WTC11 (cell line): Measurements from ENCODE around the gene ACY1. TPM values are rescaled to one million over a fixed set of nuclear protein-coding genes. Genes with fewer than 3 reads are reported as not detected.

Experiments
- ATAC-seq: fragments of 200-7000 bp; cut with Tn5 transposase; 2 replicates; pipeline ENCODE4 v1.10.0; 2021; ENCODE audit warnings: mild to moderate bottlenecking, moderate library complexity
- CTCF ChIA-PET: fragments of 300-600 bp; sonication (Branson Sonifier 250); formaldehyde crosslinking; loops from one replicate; lab custom pipeline; 2021; ENCODE audit warnings: antibody characterized with exemption; lab: Charles Lee
- POLR2A ChIA-PET: fragments of 350-600 bp; sonication (Branson Sonifier 250); formaldehyde crosslinking; loops from one replicate; lab custom pipeline; 2021; ENCODE audit warnings: antibody characterized with exemption; lab: Charles Lee
- DNase-seq: peaks from one replicate; pipeline ENCODE4 v3.0.0; 2021; ENCODE audit warnings: low spot score
- H3K27ac Mint-ChIP-seq: 2 replicates; pipeline ENCODE4 v1.8.0; 2021; ENCODE audit warnings: mixed read lengths
- H3K27me3 Mint-ChIP-seq: 2 replicates; pipeline ENCODE4 v1.8.0; 2021; ENCODE audit warnings: low read depth, mild to moderate bottlenecking, moderate library complexity, mixed read lengths
- H3K36me3 Mint-ChIP-seq: 2 replicates; pipeline ENCODE4 v1.8.0; 2021; ENCODE audit warnings: mixed read lengths
- H3K4me1 Mint-ChIP-seq: 2 replicates; pipeline ENCODE4 v1.8.0; 2022; ENCODE audit warnings: mixed read lengths
- H3K4me3 Mint-ChIP-seq: 2 replicates; pipeline ENCODE4 v1.8.0; 2021; ENCODE audit warnings: mild to moderate bottlenecking, moderate library complexity, mixed read lengths
- H3K9me3 Mint-ChIP-seq: 2 replicates; pipeline ENCODE4 v1.8.0; 2021; ENCODE audit warnings: mixed read lengths
- CBFB ChIP-seq: sonication (generic); formaldehyde crosslinking; IDR thresholded peaks from 2 replicates; pipeline ENCODE4 v1.8.1; 2022; ENCODE audit warnings: mild to moderate bottlenecking, low read depth, missing genetic modification reagents
- GABPB1 ChIP-seq: sonication (generic); formaldehyde crosslinking; IDR thresholded peaks from 2 replicates; pipeline ENCODE4 v1.8.1; 2023; ENCODE audit warnings: mild to moderate bottlenecking, missing genetic modification reagents
- GTF2I ChIP-seq: fragments of 250-450 bp; sonication (Bioruptor Pico); conservative IDR thresholded peaks from 2 replicates; pipeline ENCODE4 v1.4.0; 2021; ENCODE audit warnings: mild to moderate bottlenecking
- IRF2 ChIP-seq: sonication (generic); formaldehyde crosslinking; IDR thresholded peaks from 2 replicates; pipeline ENCODE4 v1.8.0; 2022; ENCODE audit warnings: low read depth, missing genetic modification reagents, borderline replicate concordance
- MXD4 ChIP-seq: fragments of 250-450 bp; sonication (Bioruptor Pico); IDR thresholded peaks from 2 replicates; pipeline ENCODE4 v1.8.0; 2021; ENCODE audit warnings: mild to moderate bottlenecking, moderate library complexity, borderline replicate concordance
- NFYB ChIP-seq: sonication (generic); formaldehyde crosslinking; conservative IDR thresholded peaks from 2 replicates; pipeline ENCODE4 v1.8.0; 2022; ENCODE audit warnings: low read depth, missing genetic modification reagents
- NR2C2 ChIP-seq: sonication (generic); formaldehyde crosslinking; IDR thresholded peaks from 2 replicates; pipeline ENCODE4 v1.8.0; 2022; ENCODE audit warnings: mild to moderate bottlenecking, missing genetic modification reagents
- RORB ChIP-seq: fragments of 250-450 bp; sonication (Bioruptor Pico); IDR thresholded peaks from 2 replicates; pipeline ENCODE4 v1.9.0; 2021; ENCODE audit warnings: mild to moderate bottlenecking
- SOX15 ChIP-seq: fragments of 250-450 bp; sonication (Bioruptor Pico); IDR thresholded peaks from 2 replicates; pipeline ENCODE4 v1.9.0; 2021; ENCODE audit warnings: mild to moderate bottlenecking
- TEAD1 ChIP-seq: sonication (generic); formaldehyde crosslinking; IDR thresholded peaks from 2 replicates; pipeline ENCODE4 v1.8.0; 2022; ENCODE audit warnings: mild to moderate bottlenecking, missing genetic modification reagents
- ZNF219 ChIP-seq: sonication (generic); formaldehyde crosslinking; IDR thresholded peaks from 2 replicates; pipeline ENCODE4 v1.8.0; 2023; ENCODE audit warnings: missing genetic modification reagents, mild to moderate bottlenecking, borderline replicate concordance
- ZNF263 ChIP-seq: sonication (generic); formaldehyde crosslinking; IDR thresholded peaks from 2 replicates; pipeline ENCODE4 v1.8.1; 2022; ENCODE audit warnings: low read depth, mild to moderate bottlenecking, moderate library complexity, missing genetic modification reagents
- ZNF416 ChIP-seq: fragments of 250-450 bp; sonication (Bioruptor Pico); IDR thresholded peaks from 2 replicates; pipeline ENCODE4 v1.9.0; 2021; ENCODE audit warnings: mild to moderate bottlenecking, inconsistent platforms
- total RNA-seq: library from RNA; stranded (reverse); gene quantifications from 3 replicates; pipeline ENCODE4 v1.2.3, GENCODE V29; 2021
- TF ChIP-seq, protein P1 (sequence below): sonication (generic); formaldehyde crosslinking; conservative IDR thresholded peaks from 2 replicates; pipeline ENCODE4 v1.8.1; 2023; ENCODE audit warnings: mild to moderate bottlenecking, low read depth, missing genetic modification reagents, moderate library complexity
- TF ChIP-seq, protein P2 (sequence below): sonication (generic); formaldehyde crosslinking; IDR thresholded peaks from 2 replicates; pipeline ENCODE4 v1.8.0; 2023; ENCODE audit warnings: missing genetic modification reagents, mild to moderate bottlenecking, borderline replicate concordance
- TF ChIP-seq, protein P3 (sequence below): sonication (generic); formaldehyde crosslinking; IDR thresholded peaks from 2 replicates; pipeline ENCODE4 v1.8.0; 2022; ENCODE audit warnings: mild to moderate bottlenecking, missing genetic modification reagents
- TF ChIP-seq, protein P4 (sequence below): sonication (generic); formaldehyde crosslinking; IDR thresholded peaks from 2 replicates; pipeline ENCODE4 v1.8.1; 2023; ENCODE audit warnings: mild to moderate bottlenecking, missing genetic modification reagents

Gene ACY1
- total RNA-seq, 1 experiment from 2014 or later: 53.8 TPM

DNA sequence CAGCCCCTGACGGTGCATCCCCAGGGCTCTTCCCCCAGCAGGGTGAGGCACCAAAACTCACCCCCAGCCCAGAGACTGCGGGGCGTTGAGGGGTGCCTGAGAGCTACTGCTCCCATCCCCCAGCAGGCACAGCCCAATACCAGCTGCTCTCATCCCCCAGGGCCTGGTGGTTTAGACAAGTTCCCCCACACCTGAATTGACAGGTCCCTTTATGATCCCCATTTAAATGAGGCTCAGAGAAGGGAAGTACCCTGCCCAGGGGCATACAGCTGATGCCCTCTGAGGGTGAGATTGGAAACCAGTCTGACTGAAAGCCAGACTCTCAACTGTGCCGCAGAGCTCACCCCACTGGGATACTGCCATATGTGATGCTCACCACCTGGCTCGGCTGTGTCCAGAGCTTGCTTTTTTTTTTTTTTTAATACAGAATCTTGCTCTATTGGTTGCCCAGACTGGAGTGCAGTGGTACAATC, 52.9 kb downstream of the ACY1 start (continued):
- TF ChIP-seq, protein P1, sequence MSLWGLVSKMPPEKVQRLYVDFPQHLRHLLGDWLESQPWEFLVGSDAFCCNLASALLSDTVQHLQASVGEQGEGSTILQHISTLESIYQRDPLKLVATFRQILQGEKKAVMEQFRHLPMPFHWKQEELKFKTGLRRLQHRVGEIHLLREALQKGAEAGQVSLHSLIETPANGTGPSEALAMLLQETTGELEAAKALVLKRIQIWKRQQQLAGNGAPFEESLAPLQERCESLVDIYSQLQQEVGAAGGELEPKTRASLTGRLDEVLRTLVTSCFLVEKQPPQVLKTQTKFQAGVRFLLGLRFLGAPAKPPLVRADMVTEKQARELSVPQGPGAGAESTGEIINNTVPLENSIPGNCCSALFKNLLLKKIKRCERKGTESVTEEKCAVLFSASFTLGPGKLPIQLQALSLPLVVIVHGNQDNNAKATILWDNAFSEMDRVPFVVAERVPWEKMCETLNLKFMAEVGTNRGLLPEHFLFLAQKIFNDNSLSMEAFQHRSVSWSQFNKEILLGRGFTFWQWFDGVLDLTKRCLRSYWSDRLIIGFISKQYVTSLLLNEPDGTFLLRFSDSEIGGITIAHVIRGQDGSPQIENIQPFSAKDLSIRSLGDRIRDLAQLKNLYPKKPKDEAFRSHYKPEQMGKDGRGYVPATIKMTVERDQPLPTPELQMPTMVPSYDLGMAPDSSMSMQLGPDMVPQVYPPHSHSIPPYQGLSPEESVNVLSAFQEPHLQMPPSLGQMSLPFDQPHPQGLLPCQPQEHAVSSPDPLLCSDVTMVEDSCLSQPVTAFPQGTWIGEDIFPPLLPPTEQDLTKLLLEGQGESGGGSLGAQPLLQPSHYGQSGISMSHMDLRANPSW (CRISPR knock-in tag): no peak
- TF ChIP-seq GTF2I (CRISPR knock-in tag) (no peak), NR2C2 (CRISPR knock-in tag) (no peak), ZNF416 (no peak)

DNA sequence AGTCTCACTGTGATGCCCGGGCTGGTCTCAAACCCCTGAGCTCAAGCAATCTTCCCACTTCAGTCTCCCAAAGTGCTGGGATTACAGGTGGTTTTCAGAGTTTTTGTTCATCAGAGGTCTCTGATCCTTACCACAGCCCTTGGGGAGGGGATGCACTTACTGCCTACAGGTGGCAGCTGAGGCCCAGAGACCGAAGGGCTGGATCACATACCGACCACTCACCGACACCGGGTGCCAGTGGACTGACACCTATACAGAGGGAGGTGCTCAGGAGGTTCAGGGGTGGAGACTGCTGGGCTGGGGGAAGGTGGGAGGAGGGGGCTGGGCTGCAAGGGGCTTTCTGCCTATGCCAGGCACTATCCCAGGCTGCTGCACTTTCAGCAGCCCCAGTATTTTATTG, 53.5 kb downstream of the ACY1 start:
- ATAC-seq (peak; percentile 88), DNase-seq (peak; percentile 56)
- CTCF ChIA-PET: interaction anchor here (0.5 to 8.0 kb wide), 21 partner anchors 8 to 409 kb away, joined by 3 to 115 read pairs (median 4); partner anchors contain the start of genes DUSP7, PARP3 and RRP9
- Mint-ChIP-seq H3K27me3 (no peaks in the 10 kb centered on the region), H3K4me1 (peaks cover 7% of the 10 kb centered on the region; the same call in 1 of the 2 replicates), H3K9me3 (no peaks in the 10 kb centered on the region), H3K27ac (no peak overlapping the region), H3K36me3 (no peaks in the 10 kb centered on the region), H3K4me3 (no peak overlapping the region)
- POLR2A ChIA-PET: interaction anchor here (0.5 to 1.2 kb wide), 3 partner anchors 19 to 247 kb away, joined by 3 to 6 read pairs (median 3); partner anchors contain the start of gene DUSP7
- TF ChIP-seq, protein P2, sequence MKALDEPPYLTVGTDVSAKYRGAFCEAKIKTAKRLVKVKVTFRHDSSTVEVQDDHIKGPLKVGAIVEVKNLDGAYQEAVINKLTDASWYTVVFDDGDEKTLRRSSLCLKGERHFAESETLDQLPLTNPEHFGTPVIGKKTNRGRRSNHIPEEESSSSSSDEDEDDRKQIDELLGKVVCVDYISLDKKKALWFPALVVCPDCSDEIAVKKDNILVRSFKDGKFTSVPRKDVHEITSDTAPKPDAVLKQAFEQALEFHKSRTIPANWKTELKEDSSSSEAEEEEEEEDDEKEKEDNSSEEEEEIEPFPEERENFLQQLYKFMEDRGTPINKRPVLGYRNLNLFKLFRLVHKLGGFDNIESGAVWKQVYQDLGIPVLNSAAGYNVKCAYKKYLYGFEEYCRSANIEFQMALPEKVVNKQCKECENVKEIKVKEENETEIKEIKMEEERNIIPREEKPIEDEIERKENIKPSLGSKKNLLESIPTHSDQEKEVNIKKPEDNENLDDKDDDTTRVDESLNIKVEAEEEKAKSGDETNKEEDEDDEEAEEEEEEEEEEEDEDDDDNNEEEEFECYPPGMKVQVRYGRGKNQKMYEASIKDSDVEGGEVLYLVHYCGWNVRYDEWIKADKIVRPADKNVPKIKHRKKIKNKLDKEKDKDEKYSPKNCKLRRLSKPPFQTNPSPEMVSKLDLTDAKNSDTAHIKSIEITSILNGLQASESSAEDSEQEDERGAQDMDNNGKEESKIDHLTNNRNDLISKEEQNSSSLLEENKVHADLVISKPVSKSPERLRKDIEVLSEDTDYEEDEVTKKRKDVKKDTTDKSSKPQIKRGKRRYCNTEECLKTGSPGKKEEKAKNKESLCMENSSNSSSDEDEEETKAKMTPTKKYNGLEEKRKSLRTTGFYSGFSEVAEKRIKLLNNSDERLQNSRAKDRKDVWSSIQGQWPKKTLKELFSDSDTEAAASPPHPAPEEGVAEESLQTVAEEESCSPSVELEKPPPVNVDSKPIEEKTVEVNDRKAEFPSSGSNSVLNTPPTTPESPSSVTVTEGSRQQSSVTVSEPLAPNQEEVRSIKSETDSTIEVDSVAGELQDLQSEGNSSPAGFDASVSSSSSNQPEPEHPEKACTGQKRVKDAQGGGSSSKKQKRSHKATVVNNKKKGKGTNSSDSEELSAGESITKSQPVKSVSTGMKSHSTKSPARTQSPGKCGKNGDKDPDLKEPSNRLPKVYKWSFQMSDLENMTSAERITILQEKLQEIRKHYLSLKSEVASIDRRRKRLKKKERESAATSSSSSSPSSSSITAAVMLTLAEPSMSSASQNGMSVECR (CRISPR knock-in tag): no peak
- TF ChIP-seq ZNF219 (CRISPR knock-in tag) (no peak), SOX15 (no peak), ZNF416 (no peak), CBFB (no peak), ZNF263 (CRISPR knock-in tag) (no peak), NFYB (CRISPR knock-in tag) (no peak), IRF2 (no peak), RORB (CRISPR knock-in tag) (no peak)
- TF ChIP-seq, protein P3, sequence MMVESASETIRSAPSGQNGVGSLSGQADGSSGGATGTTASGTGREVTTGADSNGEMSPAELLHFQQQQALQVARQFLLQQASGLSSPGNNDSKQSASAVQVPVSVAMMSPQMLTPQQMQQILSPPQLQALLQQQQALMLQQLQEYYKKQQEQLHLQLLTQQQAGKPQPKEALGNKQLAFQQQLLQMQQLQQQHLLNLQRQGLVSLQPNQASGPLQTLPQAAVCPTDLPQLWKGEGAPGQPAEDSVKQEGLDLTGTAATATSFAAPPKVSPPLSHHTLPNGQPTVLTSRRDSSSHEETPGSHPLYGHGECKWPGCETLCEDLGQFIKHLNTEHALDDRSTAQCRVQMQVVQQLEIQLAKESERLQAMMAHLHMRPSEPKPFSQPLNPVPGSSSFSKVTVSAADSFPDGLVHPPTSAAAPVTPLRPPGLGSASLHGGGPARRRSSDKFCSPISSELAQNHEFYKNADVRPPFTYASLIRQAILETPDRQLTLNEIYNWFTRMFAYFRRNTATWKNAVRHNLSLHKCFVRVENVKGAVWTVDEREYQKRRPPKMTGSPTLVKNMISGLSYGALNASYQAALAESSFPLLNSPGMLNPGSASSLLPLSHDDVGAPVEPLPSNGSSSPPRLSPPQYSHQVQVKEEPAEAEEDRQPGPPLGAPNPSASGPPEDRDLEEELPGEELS (CRISPR knock-in tag): no peak

DNA sequence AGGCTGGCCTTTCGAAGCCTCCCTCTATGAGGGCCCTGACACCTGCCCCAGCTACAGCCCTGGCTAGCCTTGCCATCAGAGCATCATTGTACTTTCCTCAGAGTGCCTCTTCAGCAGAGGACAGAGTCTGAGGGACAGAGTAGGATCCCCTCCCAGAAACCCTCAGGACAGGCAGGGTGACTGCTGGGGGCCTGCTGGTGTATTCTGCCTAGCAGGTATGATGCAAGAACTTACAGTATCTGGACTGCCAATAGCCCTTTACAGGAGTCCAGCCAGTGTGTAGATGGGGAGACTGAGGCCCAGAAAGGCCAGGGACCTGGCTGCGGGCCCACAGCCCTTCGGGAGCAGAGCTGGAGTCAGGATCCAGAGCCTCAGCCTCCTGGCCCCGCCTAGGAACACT, 54.0 kb downstream of the ACY1 start:
- DNase-seq: no peak
- H3K9me3 Mint-ChIP-seq: no peaks in the 10 kb centered on the region
- ChIA-PET CTCF (interaction anchor here (0.6 to 8.0 kb wide), 14 partner anchors 16 to 348 kb away, joined by 3 to 115 read pairs (median 5); partner anchors contain the start of genes DUSP7, PARP3 and RRP9), POLR2A (interaction anchor here (0.5 kb wide), 1 partner anchor 129 kb away, joined by 3 read pairs; no protein-coding TSS in a partner anchor)
- no peak overlapping the region for H3K27ac Mint-ChIP-seq
- H3K4me3 Mint-ChIP-seq: no peak overlapping the region
- H3K36me3 Mint-ChIP-seq: no peaks in the 10 kb centered on the region
- H3K27me3 Mint-ChIP-seq: no peaks in the 10 kb centered on the region
- no peak for ATAC-seq
- peaks cover 3% of the 10 kb centered on the region; the same call in 1 of the 2 replicates for H3K4me1 Mint-ChIP-seq
- TF ChIP-seq GABPB1 (CRISPR knock-in tag) (0 out of 2 replicates have a peak, but pooled peaks have one; percentile 43), MXD4 (CRISPR knock-in tag) (no peak), RORB (CRISPR knock-in tag) (no peak), TEAD1 (CRISPR knock-in tag) (no peak)
- TF ChIP-seq, protein P4, sequence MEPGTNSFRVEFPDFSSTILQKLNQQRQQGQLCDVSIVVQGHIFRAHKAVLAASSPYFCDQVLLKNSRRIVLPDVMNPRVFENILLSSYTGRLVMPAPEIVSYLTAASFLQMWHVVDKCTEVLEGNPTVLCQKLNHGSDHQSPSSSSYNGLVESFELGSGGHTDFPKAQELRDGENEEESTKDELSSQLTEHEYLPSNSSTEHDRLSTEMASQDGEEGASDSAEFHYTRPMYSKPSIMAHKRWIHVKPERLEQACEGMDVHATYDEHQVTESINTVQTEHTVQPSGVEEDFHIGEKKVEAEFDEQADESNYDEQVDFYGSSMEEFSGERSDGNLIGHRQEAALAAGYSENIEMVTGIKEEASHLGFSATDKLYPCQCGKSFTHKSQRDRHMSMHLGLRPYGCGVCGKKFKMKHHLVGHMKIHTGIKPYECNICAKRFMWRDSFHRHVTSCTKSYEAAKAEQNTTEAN (CRISPR knock-in tag): no peak
- TF ChIP-seq, protein P3 (CRISPR knock-in tag): no peak
